HG03432 (cell line): ENCODE results near the gene TNS3.

ENCODE experiments used
- ATAC-seq: cut with Tn5 transposase; IDR thresholded peaks from one replicate; pipeline ENCODE4 v1.9.1; 2021; ENCODE audit warnings: mild to moderate bottlenecking, moderate library complexity; ENCODE audit not compliant: unreplicated experiment

The TNS3 gene

DNA sequence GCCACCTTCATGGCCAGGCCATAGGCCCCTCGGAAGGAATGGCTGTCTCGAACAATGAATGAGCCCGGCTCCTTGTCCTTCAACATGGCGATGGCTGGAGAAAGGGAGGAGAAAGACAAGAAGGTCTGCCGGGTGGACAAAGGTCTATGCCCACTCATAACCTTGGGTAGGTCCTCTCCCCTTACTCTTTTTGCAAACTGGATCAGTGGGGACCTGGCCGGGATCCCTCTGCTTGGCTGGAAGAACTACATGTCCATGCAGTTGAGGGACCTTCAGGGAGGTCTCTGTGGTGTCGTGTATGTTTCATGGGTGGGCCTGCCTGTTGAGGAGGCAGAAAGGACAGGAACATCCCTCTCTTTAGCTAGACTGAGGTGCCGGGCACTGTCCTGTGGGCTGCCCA is 284.8 kb downstream of the TNS3 start:
- no peak for ATAC-seq

DNA sequence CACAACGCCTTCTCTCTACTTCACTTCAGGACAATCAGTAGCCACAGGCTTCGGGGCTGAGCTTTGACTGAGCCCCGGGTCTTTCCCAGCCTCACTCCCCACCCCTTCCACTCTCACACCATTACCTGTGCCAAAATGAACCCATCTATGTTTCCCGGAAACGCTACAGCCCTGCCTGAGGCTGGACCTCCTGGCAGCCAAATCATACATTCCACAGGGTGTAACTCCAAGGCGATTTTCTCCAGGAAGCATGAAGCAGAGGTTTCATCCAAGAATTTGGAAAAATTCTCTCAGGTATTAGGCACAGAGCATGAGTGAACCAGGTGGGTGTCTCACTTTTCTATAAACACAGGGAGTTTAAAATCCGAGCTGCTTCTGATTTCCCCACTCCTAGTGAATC is 286.3 kb downstream of the TNS3 start:
- no peak for ATAC-seq

DNA sequence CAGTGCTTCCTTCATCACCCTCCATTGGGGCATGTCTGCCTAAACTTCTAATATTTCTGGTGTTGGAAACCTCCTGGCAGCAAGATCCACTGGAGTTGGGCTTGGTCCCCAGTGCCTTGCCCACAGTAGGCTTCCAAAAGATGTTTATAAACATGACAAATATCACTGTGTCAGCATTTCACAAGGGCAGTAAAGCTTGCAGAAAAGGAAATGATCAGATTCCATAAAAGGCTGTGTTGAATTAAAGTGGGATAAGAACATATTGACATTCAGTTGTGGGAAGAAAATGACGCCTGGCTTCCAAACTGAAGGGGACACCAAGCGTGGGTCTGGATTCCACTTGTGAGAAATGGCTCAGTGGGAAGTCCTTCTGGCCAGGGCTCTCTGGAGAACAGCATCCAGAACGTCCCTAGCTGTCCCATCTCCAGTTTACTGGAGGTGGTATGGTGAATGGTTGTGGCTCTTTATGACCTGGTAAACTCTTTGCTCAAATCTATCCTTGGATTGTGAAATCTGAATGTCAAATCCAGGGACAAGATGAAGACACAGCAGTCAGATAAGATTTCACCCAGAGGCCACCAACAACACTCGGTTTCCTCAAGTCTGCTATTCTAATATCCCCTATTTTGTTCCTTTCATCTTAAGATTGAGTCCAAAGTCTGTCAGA is 287.2 kb downstream of the TNS3 start:
- ATAC-seq: no peak

DNA sequence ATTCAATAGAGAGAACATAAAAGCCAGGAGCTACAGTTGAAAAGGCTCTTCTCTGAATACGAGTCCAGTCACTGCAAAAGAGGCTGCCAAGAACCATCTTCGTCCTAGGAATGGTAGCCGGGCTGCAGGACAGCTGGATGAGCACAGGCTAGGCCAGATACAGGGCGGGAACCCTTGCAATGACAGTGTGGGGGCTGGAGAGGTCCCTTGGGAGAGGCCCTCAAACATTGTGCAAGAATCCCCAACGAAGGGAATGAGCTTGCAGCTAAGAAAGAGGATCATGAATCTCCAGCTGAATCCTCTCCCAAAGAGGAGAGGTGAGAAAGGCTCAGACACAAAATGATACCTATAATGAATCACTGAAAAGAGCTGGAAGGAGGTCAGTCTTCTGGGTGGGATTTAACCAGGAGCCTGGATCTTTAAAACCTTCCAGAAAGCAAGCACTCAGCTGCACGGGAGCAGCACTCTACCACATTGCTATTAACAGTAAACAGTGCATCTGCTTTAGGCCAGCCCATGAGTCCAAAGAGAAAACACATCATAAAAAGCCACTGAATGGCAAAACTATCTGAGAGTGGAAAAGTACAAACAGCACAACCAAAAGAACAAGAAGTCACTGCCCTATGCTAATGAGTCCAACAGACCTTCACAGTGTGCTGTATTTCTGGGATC is 287.9 kb downstream of the TNS3 start:
- ATAC-seq: no peak

DNA sequence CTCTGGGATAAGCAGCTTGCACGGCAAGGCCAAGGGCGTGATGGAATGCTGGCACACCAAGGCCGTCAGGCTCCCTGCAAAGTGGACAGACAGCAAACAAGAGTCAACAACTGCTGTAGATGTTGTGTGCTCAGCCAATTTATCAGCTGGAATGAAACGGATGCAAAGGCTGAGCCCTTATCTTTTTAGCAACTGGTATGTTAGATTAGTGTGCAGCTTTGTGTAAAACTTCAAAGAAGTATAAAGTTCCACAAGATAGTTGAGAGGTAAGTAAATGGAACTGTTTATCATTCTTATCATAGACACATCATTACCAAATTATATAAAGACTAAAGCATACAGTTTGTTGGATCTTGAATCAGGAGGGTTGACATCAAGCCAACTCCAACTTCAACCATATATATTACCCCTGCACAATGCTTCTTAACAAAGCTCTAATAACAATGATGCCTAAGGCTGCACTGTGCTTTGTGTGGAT is 289.0 kb downstream of the TNS3 start:
- no peak for ATAC-seq

DNA sequence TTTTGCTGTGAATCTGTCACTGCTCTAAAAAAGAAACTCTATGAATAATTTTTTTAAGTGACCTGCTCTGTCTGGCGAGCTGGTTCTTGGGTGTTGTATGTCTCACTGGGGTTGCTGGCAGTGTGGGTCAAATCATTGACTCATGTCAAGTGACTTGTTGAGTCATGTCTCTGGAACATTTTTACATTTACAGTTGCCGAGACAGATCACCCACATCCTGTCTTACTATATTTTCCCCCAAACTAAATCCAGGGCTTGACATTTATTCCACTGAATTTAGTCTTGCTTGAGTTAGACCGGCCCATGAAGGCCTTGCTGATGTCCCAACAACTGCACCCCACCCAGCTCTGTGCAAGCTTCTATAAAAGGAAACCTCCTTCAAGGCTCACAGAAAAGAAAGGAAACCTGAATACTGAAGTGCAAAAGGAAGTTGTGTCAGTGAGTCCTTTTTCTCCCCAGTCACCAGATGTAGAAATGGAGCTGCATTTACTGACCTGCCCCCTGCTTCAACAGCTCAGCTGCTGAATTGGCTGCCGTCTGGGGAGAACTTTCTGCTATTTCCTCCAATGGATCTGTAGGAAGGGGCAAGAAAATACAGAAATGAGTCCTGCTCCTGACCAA is 290.3 kb downstream of the TNS3 start:
- peak; percentile 97 for ATAC-seq

DNA sequence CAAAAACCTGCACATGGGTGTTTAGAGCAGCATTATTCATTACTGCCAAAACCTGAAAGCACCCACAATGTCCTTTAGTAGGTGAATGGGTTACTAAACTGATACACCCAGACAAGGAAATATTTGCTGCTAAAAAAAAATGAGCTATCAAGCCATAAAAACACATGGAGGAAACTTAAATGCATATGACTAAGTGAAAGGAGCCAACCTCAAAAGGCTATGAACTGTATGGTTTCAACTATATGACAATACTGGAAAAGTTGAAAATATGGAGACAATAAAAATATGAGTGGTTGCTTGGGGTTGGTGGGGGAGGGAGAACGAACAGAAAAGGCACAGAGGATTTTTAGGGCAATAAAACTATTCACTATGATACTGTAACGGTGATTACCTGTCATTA is 291.0 kb downstream of the TNS3 start:
- ATAC-seq: no peak

DNA sequence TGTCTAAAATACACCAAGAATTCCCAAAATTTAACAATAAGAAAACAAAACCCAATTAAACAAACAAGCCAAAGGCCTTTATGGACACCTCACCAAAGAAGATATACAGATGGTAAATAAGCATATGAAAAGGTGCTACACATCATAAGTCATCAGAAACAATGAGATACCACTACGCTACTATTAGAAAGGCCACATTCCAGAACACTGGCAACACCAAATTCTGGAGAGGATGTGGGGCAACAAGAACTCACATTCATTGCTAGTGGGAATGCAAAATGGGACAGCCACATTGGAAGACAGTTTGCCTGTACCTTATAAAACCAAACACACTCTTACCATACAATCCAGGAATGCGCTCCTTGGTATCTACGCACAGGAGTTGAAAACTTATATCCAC is 291.4 kb downstream of the TNS3 start:
- no peak for ATAC-seq

DNA sequence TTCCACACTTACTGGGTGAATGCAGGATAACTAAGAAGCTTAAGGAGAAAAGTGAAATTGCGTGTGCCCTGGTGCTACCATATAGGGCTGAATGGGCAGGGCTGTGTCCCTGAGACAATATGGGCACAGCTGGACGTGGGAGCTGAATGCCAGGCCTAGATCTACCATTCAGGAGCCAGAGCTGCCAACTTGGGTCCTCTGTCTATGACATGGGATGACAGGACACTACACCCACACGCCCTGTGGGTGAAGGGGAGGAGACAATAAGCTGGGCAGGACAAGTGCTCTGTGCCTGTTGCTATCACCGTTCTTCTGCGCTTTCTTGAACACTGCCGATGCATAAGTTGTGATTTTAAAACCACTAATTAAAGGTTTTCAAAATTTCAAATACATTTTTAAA is 293.9 kb downstream of the TNS3 start:
- ATAC-seq: no peak

DNA sequence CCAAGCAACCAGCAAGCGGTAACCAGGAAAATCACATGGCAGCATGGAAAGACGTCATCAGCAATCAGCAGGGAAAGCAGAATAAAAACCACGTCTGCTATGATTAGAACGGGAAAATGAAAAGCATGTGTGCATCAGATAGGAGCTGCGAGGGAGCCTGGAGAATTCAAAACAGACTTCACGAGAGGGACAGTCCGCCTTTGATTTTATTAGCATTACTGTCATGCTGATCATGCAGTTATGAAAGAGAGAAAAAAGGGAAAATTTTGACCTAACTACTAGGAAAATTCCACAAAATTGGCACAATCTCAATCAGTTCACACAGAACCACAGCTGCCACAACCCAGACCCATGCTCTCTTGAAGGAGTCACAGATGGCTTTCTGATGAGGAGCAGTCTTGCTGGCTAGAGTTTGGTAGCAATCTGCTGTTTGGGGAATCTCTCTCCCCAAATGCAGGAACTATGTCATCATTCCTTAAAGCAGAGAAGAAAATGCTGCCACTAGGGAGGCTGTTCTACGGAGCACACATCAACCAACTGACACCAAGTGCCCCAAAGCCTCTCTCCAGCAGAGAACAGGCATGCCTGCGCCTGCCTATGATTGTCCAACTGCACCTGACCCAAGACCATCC is 295.9 kb downstream of the TNS3 start:
- no peak for ATAC-seq

DNA sequence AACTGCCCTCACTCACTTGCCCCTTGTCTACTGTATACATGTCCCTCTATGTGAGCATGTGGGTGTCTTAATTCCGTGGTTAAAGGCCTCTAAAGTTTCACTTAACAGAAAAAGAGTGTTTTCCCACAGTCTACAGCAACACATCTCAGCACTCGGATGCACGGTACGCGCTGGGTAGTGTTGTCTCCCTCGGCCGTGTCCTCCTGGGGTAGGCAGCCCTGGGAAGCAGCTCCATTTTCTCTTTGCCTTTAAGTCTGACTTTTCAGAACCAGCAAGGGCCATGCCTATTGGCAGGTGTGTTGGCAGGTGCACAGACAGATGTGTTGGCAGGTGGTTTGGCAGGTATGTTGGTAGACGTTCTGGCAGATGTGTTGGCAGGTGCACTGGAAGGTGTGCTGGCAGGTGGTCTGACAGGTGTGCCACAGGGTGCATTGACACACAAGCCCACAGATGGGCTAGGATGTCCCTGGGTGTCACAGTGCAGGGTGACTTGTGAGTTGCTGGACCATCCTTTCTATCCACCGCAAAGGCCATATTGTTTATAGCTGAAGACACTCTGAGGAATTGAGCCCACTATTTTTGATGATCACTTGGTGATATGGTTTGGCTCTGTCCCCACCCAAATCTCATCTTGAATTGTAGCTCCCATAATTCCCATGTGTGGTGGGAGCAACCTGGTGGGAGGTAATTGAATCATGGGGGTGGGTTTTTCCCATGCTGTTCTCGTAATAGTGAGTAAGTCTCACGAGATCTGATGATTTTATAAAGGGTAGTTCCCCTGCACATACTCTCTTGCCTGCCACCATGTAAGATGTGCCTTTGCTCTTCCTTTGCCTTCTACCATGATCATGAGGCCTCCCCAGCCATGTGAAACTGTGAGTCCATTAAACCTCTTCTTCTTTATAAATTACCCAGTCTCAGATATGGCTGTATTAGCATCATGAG is 296.9 kb downstream of the TNS3 start:
- ATAC-seq: no peak

DNA sequence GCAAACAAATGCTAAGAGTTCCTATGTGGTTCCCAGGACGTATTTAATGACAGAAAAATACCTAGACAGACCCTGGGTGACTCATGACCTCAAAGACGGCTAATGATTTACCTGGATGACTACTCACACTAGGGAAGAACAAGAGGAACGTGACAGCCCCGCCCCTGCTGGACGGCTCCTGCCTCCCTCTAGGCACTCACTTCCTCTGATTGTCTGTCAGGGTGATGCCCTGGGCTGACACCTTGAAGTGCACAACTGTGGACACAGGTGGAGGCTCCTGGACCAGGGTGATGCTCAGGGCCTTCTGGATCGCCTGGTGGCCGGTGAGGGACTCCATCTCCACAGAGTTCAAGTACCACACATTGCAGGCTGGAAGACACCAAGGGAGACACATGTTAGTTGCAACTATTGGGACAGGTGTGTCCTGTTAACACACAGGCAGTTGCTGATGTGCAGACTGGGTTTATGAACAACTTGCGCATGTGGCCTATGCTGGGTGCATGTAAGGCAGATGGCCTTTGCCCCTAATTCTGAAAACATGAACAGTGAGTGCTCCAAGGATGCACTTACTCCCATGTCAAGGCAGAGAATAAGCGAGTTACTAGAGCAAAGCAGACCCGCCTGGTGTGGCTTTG is 298.3 kb downstream of the TNS3 start:
- ATAC-seq: no peak

DNA sequence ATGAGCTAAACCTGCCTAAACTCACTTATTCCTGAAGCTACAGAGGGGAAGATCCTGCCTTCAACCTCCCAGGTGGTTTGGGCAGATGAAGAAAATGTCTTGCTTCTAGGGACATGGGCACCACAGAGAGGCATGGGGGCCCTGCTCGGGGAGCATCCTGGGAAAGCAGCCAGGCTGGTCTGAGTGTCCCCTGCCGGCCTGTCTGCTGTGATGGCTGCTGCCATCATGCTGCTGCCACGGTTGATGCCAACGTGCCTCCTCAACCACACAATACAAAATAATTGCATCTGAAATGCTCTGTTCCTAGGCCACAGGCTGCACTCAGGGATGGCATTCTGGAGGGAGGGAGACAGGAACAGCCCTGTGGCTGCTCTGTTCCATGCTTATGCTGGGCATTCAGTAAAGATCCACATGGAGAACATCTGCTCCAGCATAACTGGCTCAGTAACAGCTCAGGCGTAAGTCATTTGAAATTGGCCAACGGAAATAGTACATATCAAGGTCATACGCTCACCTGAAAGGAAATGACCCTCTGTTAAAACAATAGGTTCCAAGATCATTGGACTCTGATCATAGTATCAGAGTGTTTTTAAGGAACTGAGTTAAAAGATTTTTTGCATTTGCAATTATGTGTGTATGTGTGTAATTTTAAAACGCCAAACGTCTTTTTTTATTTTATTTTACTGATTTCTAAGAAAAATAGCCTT is 299.0 kb downstream of the TNS3 start:
- ATAC-seq: no peak

DNA sequence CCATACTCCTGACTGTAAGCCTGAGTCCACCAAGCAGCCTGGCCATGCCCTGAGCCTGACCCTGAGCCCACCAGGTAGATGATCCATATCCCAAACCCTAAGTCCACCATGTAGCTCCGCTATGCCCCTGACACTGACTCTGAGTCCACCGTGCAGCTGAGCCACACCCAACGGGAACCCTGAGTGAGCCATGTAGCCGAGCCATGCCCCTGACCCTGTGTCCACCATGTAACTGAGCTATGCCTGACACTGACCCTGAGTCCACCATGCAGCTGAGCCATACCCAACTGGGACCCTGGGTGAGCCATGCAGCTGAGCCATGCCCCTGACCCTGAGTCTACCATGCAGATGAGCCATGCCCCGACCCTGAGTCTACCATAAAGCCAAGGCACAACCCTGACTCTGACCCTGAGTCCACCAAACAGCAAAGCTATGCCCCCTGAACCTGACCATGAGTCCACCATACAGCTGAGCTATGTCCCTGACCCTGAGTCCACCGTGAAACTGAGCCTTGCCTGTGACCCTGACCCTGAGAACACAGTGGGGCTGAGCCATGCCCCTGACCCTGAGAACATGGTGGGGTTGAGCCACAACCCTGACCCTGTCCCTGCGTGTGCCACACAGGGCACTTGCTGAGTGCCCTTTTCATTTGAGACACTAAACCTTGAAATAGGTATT is 299.8 kb downstream of the TNS3 start:
- ATAC-seq: no peak

DNA sequence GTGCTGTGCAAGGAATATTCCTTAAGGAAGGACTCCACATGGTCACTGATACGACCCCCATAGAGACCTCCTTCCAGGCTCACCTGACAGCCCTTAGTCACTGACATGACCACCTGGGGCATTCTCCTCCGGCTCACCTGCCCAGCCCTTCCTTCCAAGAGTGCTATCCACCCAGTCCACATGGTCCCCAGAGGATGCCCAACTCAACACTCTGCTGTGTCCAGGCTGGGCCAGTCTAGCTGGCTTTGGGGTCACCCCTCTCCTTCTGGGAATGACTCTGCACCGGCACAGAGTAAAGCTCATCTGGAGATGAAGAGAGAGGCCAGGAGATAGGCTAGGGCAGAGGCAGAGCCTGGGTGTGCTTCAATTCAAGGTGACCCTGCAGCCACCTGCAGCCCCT is 300.8 kb downstream of the TNS3 start:
- no peak for ATAC-seq

DNA sequence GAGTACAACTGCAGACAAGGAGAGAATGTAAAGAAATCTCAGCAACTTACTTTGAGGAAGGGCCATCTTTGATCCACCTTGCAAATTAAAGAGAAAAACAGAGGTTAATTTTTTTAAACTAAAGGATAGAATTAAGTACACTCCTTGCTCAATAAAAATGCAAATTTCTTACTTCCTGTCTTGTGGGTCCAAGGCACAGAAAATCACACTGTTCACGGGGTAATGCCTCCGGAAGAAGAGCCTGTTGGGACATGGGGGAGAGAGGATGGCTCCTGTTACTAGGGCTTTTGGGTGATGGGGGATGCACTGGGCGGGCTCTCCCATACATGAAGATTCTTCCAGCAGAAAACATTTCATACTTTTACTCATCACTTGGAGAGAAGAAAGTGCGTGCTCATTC is 301.8 kb downstream of the TNS3 start:
- no peak for ATAC-seq

DNA sequence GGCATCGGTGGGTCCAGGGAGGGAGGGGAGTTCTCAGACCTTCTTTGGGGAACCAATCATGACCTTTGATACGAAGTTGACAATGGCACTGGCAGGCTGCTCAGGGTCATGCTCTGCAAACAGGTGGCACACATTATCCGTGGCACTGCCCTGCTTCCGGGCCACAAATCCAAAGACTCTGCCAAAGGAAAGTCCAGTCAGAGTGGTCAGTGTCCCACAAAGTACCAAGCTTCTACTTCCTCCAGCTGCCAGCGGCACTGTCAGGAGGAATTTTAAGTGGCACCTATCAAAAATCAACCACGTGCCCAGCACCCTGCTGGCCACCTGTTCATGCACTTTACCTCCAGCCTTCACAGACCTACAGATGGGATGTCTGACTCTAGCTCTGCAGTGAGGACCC is 303.9 kb downstream of the TNS3 start:
- ATAC-seq: no peak

DNA sequence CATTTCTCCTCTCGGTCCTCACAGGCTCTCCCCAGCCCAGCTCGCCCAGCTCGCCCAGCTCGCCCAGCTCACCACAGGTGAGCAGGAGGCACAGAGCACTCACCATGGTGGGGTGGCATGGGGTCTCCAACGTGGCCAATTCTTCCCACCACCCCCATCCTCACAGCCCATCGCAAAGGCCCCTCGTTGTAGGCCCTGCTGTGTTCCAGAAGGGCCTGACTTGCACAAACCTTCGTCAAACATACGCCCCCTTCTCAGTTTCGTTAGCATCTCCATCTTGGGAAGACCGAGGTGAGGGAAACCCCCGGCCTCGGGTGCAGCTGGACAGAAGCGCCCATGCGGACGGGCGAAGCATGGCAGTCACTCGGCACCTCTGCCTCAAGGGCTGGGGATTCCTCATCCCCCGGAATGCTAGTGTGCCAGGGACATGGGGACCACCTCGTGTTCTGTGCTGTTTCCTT is 304.6 kb downstream of the TNS3 start:
- no peak for ATAC-seq
